GM12801 (cell line): Measurements from ENCODE around the gene PIGT.

Source experiments
- TF ChIP-seq, protein P1 (sequence below): IDR thresholded peaks from one replicate; pipeline ENCODE4 v1.5.1; 2011; ENCODE audit warnings: control low read depth; ENCODE audit not compliant: insufficient read length; ENCODE audit errors: extremely low read depth

The PIGT gene

DNA sequence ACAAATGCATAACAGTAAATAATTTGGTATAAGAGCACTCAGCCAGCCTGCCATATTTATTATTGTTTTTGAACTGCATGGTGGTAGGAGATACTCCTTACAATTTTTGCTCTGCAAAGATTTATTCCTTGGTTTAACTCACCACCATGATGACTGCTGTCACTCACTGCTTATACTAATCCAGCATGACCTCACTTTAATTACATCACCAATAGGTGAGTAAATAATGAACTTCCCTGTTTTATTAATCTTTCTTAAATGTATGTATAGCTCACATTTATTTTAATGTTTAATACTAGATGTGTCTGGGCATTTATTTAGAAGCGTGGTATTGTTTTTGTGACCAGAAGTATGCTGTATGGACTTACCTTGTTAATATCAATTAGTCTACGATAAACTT is 25.0 kb upstream of the PIGT start:
- TF ChIP-seq, protein P1, sequence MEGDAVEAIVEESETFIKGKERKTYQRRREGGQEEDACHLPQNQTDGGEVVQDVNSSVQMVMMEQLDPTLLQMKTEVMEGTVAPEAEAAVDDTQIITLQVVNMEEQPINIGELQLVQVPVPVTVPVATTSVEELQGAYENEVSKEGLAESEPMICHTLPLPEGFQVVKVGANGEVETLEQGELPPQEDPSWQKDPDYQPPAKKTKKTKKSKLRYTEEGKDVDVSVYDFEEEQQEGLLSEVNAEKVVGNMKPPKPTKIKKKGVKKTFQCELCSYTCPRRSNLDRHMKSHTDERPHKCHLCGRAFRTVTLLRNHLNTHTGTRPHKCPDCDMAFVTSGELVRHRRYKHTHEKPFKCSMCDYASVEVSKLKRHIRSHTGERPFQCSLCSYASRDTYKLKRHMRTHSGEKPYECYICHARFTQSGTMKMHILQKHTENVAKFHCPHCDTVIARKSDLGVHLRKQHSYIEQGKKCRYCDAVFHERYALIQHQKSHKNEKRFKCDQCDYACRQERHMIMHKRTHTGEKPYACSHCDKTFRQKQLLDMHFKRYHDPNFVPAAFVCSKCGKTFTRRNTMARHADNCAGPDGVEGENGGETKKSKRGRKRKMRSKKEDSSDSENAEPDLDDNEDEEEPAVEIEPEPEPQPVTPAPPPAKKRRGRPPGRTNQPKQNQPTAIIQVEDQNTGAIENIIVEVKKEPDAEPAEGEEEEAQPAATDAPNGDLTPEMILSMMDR, result no peak

DNA sequence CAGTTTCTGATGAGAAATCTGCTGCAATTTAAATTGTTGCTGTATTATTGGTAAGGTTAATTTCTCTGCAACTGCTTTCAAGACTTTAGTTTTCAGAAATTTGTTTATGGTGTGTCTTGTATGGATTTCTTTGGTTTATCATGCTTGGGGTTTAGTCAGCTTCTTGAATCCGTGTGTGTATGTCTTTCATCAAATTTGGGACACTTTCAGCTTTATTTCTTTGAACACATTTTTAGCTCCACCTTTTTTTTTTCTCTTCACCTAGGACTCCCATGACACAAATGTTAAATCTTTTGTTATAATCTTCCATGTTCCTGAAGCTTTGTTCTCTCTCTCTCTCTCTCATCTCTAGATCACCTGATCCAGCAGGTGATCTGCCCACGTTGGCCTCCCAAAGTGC is 24.4 kb upstream of the PIGT start:
- TF ChIP-seq, protein P1, result no peak

DNA sequence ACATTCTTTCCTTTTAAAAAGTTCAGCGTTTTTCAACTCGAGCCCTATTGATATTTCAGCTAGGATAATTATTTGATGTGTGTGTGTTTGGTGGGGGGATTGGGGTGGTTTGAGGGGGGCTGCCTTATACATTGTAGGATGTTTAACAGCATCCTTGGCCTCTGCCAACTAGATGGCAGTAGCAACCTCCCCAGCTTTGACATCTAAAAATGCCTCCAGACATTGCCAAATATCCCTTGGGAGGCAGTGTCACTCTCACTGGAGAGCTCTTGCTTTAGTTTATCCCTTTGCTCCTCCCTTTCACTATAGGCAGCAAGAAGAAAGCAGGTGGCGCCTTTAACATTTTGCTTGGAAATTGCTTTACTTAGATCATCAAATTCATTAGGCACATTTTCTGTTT is 23.2 kb upstream of the PIGT start:
- TF ChIP-seq, protein P1, result no peak

DNA sequence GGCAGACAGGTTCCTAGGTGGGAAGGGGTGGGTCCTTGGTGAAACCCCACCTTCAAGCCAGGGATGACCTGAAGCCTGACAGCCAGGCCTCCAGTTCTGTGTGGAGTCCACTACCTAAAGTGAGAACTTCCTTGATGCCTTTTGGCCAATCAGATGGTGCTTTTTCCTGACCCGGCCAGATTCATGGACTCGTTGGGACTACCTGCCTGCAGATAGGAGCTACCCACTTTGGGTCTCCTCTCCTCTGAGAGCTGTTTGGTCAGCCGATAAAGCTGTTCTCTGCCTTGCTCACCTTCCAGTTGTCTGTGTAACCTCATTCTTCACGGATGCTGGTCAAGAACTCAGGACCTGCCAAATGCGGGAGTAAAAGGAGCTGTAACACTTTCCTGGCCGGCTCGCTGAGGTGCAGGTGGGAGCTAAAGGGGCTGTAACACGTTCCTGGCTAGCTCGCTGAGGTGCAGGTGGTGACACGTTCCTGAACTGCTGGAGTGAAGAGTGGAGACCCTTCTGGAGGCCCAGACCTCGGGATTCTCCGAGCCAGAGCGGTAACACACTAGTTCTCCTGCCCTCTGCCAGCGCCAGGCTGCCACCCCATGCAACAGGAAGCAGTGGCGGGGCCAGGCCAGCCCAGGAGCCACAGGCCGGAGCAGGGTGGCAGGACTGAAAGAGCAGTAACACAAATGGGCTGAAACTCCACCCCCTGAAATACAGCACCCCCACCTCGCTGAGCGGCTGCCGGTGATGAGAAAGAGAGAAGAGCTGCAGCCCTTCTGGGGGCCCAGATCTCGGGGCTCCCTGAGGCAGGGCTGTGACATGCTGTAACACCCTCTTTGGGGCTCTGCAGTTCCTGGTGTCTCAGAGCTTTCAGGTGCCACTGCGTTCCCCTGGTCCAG is 21.5 kb upstream of the PIGT start:
- TF ChIP-seq, protein P1, result no peak

DNA sequence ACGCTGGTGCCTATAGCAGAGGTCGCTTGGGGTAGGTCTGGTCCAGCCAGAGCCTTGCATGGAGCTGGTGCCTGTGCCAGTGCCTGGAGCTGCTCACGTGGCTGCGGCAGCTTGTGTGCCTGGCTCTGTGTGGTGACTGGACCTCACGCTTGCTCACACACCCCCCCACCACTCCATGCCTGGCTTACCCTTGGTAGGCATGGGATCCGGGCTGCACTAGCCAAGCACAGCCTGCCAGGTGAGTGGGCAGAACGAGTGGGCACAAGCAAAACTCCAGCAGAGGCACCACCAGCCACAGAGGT is 20.9 kb upstream of the PIGT start:
- TF ChIP-seq, protein P1, result no peak

DNA sequence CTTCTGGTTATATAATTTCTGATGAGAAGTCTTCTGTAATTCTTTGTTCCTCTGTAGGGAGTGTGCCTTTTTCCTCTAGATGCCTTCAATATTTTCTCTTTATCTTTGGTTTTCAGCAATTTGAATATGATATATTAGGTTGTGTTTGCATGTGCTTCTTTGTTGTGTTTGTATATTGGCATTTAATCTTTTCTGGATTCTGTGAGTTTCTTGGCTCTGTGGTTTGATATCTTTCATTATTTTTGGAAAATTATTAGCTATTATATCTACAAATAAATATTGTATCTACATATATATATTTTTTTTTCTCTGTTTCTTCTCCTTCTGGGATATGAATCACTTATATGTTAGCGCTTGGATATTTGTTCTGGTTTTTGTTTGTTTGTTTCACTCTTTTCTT is 16.9 kb upstream of the PIGT start:
- TF ChIP-seq, protein P1, result no peak

DNA sequence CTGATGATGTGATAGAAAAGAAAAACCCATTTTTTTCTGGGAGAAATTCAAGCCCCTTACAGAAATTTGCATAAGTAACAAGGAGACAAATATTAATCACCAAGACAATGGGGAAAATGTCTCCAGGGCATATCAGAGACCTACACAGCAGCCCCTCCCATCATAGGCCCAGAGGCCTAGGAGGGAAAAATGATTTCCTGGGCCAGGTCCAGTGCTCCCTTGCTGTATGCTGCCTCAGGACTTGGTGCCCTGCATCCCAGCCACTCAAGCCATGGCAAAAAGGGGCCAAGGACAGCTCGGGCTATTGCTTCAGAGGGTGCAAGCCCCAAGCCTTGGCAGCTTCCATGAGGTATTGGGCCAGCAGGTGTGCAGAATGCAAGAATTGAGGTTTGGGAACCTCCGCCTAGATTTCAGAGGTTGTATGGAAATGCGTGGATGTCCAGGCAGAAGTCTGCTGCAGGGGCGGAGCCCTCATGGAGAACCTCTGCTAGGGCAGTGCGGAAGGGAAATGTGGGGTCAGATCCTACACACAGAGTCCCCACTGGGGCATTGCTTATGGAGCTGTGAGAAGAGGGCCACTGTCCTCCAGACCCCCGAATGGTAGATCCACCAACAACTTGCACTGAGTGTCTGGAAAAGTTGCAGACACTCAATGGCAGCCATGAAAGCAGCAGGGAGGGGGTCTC is 15.5 kb upstream of the PIGT start:
- TF ChIP-seq, protein P1, result no peak
